Astrocyte of the cerebellum (primary cell): Measurements from ENCODE around the gene LRFN2.

ENCODE experiments used
- DNase-seq: peaks from one replicate; pipeline ENCODE4 v3.0.0-alpha.2; 2011; ENCODE audit warnings: low read depth
- H3K4me3 ChIP-seq: 2 replicates; pipeline ENCODE4 v1.5.1; 2011; ENCODE audit warnings: mild to moderate bottlenecking, low read depth, low read length, moderate library complexity
- CTCF ChIP-seq: IDR thresholded peaks from 2 replicates; pipeline ENCODE4 v1.5.1; 2012; ENCODE audit warnings: low read length, low read depth, moderate library complexity, mild to moderate bottlenecking; ENCODE audit errors: missing control alignments
- in situ Hi-C: cut with HindIII; loops from 2 replicates; pipeline ENCODE4 v1.10.0; 2017; ENCODE audit warnings: low sequenced_read_pairs

The LRFN2 gene

DNA sequence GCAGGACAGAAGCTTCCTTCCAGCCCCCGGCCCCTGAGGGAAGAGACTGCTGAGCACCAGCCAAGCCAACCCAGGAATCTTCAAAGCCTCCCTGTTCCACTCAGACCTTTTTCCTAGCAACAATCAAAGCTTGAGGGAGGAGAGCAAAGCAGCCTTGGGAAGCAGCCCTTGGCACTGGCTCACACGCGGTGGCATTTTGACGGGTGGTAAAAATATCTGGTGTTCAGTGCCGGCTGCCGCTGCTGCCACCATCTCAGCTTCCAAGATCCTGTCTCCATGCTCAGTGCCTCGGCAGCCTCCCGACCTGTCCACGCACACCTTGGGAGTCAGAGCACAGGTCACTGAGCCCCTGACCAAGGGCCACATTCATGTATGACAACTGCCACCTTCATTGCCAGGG, 170.1 kb downstream of the LRFN2 start:
- DNase-seq, result no peak
- TF ChIP-seq CTCF, result no peak
- in situ Hi-C loops, result no loop called here
- no peak overlapping the region for H3K4me3 ChIP-seq

DNA sequence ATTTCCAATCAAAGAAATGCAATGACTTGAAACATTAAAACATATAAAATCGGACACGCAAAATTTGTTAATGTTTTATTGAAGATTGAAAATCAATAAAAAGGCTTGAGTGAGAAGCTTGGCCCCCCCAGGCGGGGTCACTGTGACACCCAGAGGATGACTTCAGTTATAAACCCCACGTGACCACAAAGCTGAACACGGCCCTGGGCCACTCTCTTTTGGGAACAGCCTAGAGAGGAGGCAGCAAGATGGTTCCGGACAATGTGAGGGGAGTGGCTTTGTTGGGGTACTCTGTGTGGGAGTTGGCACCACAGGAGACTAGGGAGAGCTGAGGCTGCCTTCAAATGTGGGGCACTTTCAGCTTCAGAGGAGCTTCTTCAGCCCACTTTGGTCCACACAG, 172.5 kb downstream of the LRFN2 start:
- in situ Hi-C loops, result no loop called here
- TF ChIP-seq CTCF, result no peak
- no peak overlapping the region for H3K4me3 ChIP-seq
- DNase-seq, result no peak

GRCh38 chr6:40413239-40413638, 173.9 kb downstream of the LRFN2 start:
- in situ Hi-C loops, result no loop called here
- no peak overlapping the region for H3K4me3 ChIP-seq
- no peak for TF ChIP-seq CTCF
- no peak for DNase-seq

- in situ Hi-C loops, result no loop called here
- no peak for TF ChIP-seq CTCF
- no peak for DNase-seq
Measured at GRCh38 chr6:40411881-40412280, 175.3 kb downstream of the LRFN2 start.

DNA sequence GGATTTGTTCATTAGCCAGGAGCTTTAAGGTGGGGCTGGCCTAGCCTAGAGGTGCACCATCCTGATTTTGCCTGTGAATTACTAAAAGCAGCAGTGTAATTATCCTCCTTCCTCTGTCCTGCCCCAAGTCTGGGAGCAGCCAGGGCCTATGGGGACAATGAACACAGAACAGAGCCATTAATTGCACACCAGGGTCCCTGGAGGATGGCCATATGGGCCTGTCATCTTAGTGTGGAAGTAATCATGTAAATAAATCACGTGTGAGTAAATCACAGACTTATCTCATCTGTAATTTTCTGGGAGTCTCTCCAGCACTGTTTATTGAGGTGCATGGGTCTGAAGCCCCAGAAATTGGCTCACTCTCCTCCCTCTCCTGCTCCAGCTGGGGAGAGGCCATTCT, 176.3 kb downstream of the LRFN2 start:
- no peak for TF ChIP-seq CTCF
- no peak overlapping the region for H3K4me3 ChIP-seq
- DNase-seq, result no peak
- in situ Hi-C loops, result no loop called here

More at GRCh38 chr6:40411881-40412280, 175.3 kb downstream of the LRFN2 start:
- no peak overlapping the region for H3K4me3 ChIP-seq

DNA sequence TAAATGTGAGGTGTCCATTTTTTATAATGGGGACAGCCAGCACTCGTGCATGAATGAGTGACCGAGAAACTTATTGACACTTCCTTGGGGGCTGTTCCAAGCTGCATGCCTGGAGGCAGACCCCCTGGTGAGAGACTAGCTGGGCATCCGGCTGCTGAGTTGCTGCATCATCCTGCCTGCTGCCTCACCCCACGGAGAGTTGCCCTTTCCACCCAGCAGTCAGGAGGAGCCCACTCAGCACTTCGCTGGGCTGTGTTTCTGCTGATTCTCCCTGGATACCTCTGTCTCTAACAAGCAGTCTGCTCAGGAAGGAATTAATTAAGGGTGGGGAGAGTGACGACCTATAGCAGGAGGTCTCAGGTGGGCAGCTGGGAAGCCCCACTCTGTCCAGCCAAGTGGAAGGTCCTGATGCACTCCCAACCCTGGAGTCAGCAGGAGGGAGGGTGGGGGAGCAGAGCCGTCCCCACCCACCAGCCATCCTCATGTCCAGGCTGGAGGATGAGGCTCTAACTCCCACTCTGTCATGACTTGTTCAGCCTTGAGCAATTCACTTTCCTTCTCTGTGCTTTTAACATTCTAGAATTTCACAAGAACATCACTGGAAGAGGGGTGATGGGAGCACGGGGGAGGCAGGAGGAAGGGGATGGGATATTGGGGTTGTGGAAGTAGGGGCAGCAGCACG, 177.3 kb downstream of the LRFN2 start:
- TF ChIP-seq CTCF, result no peak
- in situ Hi-C loops, result no loop called here
- DNase-seq, result no peak
- H3K4me3 ChIP-seq, result no peak overlapping the region
